GM19043 (cell line): Measurements from ENCODE around the gene RNF14.
"Not testable (repeated sequence)": the region's sequence is repeated elsewhere in the genome, so short reads cannot be mapped to it uniquely, and the experiment has no call there.

Experiments used
- ATAC-seq: cut with Tn5 transposase; IDR thresholded peaks from one replicate; pipeline ENCODE4 v1.9.1; 2021; ENCODE audit warnings: low read depth; ENCODE audit not compliant: unreplicated experiment

Gene RNF14

GRCh38 chr5:141968914-141969608 lies at the start of gene RNF14:
TSS of gene RNF14 (plus strand) at chr5:141969105. CDS start at chr5:141973589, 4,484 bp downstream.
- ATAC-seq, result peak; percentile 85

GRCh38 chr5:141919218-141920119 lies 49.4 kb upstream of the RNF14 start:
- ATAC-seq, result no peak

- no peak for ATAC-seq
Observed at GRCh38 chr5:141920771-141921170, 48.1 kb upstream of the RNF14 start.

- ATAC-seq, result not testable (repeated sequence)
Observed at GRCh38 chr5:141922827-141923447, 46.0 kb upstream of the RNF14 start.

- peak; percentile 97 for ATAC-seq
Observed at GRCh38 chr5:141923448-141924313, 45.2 kb upstream of the RNF14 start, which contains the start of gene DELE1. TSS of gene DELE1 (plus strand) at chr5:141923871. CDS start at chr5:141923942, 71 bp downstream.

GRCh38 chr5:141926434-141926833 lies 42.5 kb upstream of the RNF14 start:
- ATAC-seq, result no peak

GRCh38 chr5:141928051-141928450 lies 40.9 kb upstream of the RNF14 start:
- ATAC-seq, result no peak

GRCh38 chr5:141929398-141930058 lies 39.4 kb upstream of the RNF14 start:
- no peak for ATAC-seq

- no peak for ATAC-seq
Observed at GRCh38 chr5:141931694-141932093, 37.2 kb upstream of the RNF14 start.

GRCh38 chr5:141933151-141933550 lies 35.8 kb upstream of the RNF14 start:
- no peak for ATAC-seq

- no peak for ATAC-seq
Observed at GRCh38 chr5:141934099-141934844, 34.6 kb upstream of the RNF14 start.

- ATAC-seq, result no peak
Observed at GRCh38 chr5:141935538-141935937, 33.4 kb upstream of the RNF14 start.

- ATAC-seq, result no peak
Observed at GRCh38 chr5:141940695-141941271, 28.1 kb upstream of the RNF14 start.

GRCh38 chr5:141941307-141941706 lies 27.6 kb upstream of the RNF14 start:
- ATAC-seq, result no peak

- no peak for ATAC-seq
Observed at GRCh38 chr5:141941779-141942178, 27.1 kb upstream of the RNF14 start.

- ATAC-seq, result no peak
Observed at GRCh38 chr5:141942185-141942857, 26.6 kb upstream of the RNF14 start.

- no peak for ATAC-seq
Observed at GRCh38 chr5:141944076-141944475, 24.8 kb upstream of the RNF14 start.

- ATAC-seq, result no peak
Observed at GRCh38 chr5:141945511-141946051, 23.3 kb upstream of the RNF14 start.
